WTC11 (cell line): ENCODE data around the gene PLPP7. TPM values are rescaled to one million over a fixed set of nuclear protein-coding genes. Genes with fewer than 3 reads are reported as not detected.

ENCODE experiments used
- ATAC-seq: fragments of 200-7000 bp; cut with Tn5 transposase; 2 replicates; pipeline ENCODE4 v1.10.0; 2021; ENCODE audit warnings: mild to moderate bottlenecking, moderate library complexity
- CTCF ChIA-PET: fragments of 300-600 bp; sonication (Branson Sonifier 250); formaldehyde crosslinking; loops from one replicate; lab custom pipeline; 2021; ENCODE audit warnings: antibody characterized with exemption; lab: Charles Lee
- POLR2A ChIA-PET: fragments of 350-600 bp; sonication (Branson Sonifier 250); formaldehyde crosslinking; loops from one replicate; lab custom pipeline; 2021; ENCODE audit warnings: antibody characterized with exemption; lab: Charles Lee
- DNase-seq: peaks from one replicate; pipeline ENCODE4 v3.0.0; 2021; ENCODE audit warnings: low spot score
- H3K27ac Mint-ChIP-seq: 2 replicates; pipeline ENCODE4 v1.8.0; 2021; ENCODE audit warnings: mixed read lengths
- H3K27me3 Mint-ChIP-seq: 2 replicates; pipeline ENCODE4 v1.8.0; 2021; ENCODE audit warnings: low read depth, mild to moderate bottlenecking, moderate library complexity, mixed read lengths
- H3K36me3 Mint-ChIP-seq: 2 replicates; pipeline ENCODE4 v1.8.0; 2021; ENCODE audit warnings: mixed read lengths
- H3K4me1 Mint-ChIP-seq: 2 replicates; pipeline ENCODE4 v1.8.0; 2022; ENCODE audit warnings: mixed read lengths
- H3K4me3 Mint-ChIP-seq: 2 replicates; pipeline ENCODE4 v1.8.0; 2021; ENCODE audit warnings: mild to moderate bottlenecking, moderate library complexity, mixed read lengths
- H3K9me3 Mint-ChIP-seq: 2 replicates; pipeline ENCODE4 v1.8.0; 2021; ENCODE audit warnings: mixed read lengths
- ELF4 ChIP-seq: sonication (generic); formaldehyde crosslinking; IDR thresholded peaks from 2 replicates; pipeline ENCODE4 v1.8.1; 2022; ENCODE audit warnings: low read depth, mild to moderate bottlenecking, moderate library complexity, missing genetic modification reagents
- EMX1 ChIP-seq: fragments of 250-450 bp; sonication (Bioruptor Pico); IDR thresholded peaks from 2 replicates; pipeline ENCODE4 v1.8.0; 2021; ENCODE audit warnings: mild to moderate bottlenecking
- ESRRA ChIP-seq: sonication (generic); formaldehyde crosslinking; IDR thresholded peaks from 2 replicates; pipeline ENCODE4 v1.8.1; 2022; ENCODE audit warnings: mild to moderate bottlenecking, missing genetic modification reagents, borderline replicate concordance
- ETV6 ChIP-seq: sonication (generic); formaldehyde crosslinking; IDR thresholded peaks from 2 replicates; pipeline ENCODE4 v1.8.1; 2022; ENCODE audit warnings: mild to moderate bottlenecking, missing genetic modification reagents
- FOXP1 ChIP-seq: sonication (generic); formaldehyde crosslinking; IDR thresholded peaks from 2 replicates; pipeline ENCODE4 v1.8.0; 2022; ENCODE audit warnings: missing genetic modification reagents, mild to moderate bottlenecking, moderate library complexity, borderline replicate concordance
- HMGA2 ChIP-seq: fragments of 250-450 bp; sonication (Bioruptor Pico); IDR thresholded peaks from 2 replicates; pipeline ENCODE4 v1.4.0; 2021; ENCODE audit warnings: mild to moderate bottlenecking, moderate library complexity
- JAZF1 ChIP-seq: fragments of 250-450 bp; sonication (Bioruptor Pico); IDR thresholded peaks from 2 replicates; pipeline ENCODE4 v1.9.0; 2021; ENCODE audit warnings: moderate library complexity, mild to moderate bottlenecking, inconsistent platforms
- NFE2L1 ChIP-seq: sonication (generic); formaldehyde crosslinking; IDR thresholded peaks from 2 replicates; pipeline ENCODE4 v1.8.1; 2023; ENCODE audit warnings: missing genetic modification reagents
- NFYB ChIP-seq: sonication (generic); formaldehyde crosslinking; conservative IDR thresholded peaks from 2 replicates; pipeline ENCODE4 v1.8.0; 2022; ENCODE audit warnings: low read depth, missing genetic modification reagents
- NR3C1 ChIP-seq: sonication (generic); formaldehyde crosslinking; conservative IDR thresholded peaks from 2 replicates; pipeline ENCODE4 v1.8.1; 2023; ENCODE audit warnings: low read depth, mild to moderate bottlenecking, missing genetic modification reagents
- PRRX2 ChIP-seq: fragments of 250-450 bp; sonication (Bioruptor Pico); IDR thresholded peaks from 2 replicates; pipeline ENCODE4 v1.8.0; 2021; ENCODE audit warnings: mild to moderate bottlenecking
- RELA ChIP-seq: sonication (generic); formaldehyde crosslinking; IDR thresholded peaks from 2 replicates; pipeline ENCODE4 v1.8.1; 2022; ENCODE audit warnings: missing genetic modification reagents, mild to moderate bottlenecking, borderline replicate concordance
- SOX15 ChIP-seq: fragments of 250-450 bp; sonication (Bioruptor Pico); IDR thresholded peaks from 2 replicates; pipeline ENCODE4 v1.9.0; 2021; ENCODE audit warnings: mild to moderate bottlenecking
- TCF7 ChIP-seq: sonication (generic); formaldehyde crosslinking; IDR thresholded peaks from 2 replicates; pipeline ENCODE4 v1.8.0; 2022; ENCODE audit warnings: mild to moderate bottlenecking, low read depth, missing genetic modification reagents, moderate library complexity
- TP53 ChIP-seq: sonication (generic); formaldehyde crosslinking; IDR thresholded peaks from 2 replicates; pipeline ENCODE4 v1.8.1; 2023; ENCODE audit warnings: mild to moderate bottlenecking, missing genetic modification reagents
- ZNF232 ChIP-seq: sonication (generic); formaldehyde crosslinking; IDR thresholded peaks from 2 replicates; pipeline ENCODE4 v1.8.0; 2022; ENCODE audit warnings: mild to moderate bottlenecking, missing genetic modification reagents
- ZNF263 ChIP-seq: sonication (generic); formaldehyde crosslinking; IDR thresholded peaks from 2 replicates; pipeline ENCODE4 v1.8.1; 2022; ENCODE audit warnings: low read depth, mild to moderate bottlenecking, moderate library complexity, missing genetic modification reagents
- total RNA-seq: library from RNA; stranded (reverse); gene quantifications from 3 replicates; pipeline ENCODE4 v1.2.3, GENCODE V29; 2021
- TF ChIP-seq, protein P1 (sequence below): sonication (generic); formaldehyde crosslinking; conservative IDR thresholded peaks from 2 replicates; pipeline ENCODE4 v1.8.1; 2023; ENCODE audit warnings: mild to moderate bottlenecking, low read depth, missing genetic modification reagents, moderate library complexity
- TF ChIP-seq, protein P2 (sequence below): sonication (generic); formaldehyde crosslinking; IDR thresholded peaks from 2 replicates; pipeline ENCODE4 v1.8.1; 2023; ENCODE audit warnings: mild to moderate bottlenecking, moderate library complexity, missing genetic modification reagents
- TF ChIP-seq, protein P3 (sequence below): fragments of 250-450 bp; sonication (Bioruptor Pico); IDR thresholded peaks from 2 replicates; pipeline ENCODE4 v1.9.0; 2021; ENCODE audit warnings: moderate library complexity, mild to moderate bottlenecking, inconsistent platforms, borderline replicate concordance
- TF ChIP-seq, protein P4 (sequence below): sonication (generic); formaldehyde crosslinking; IDR thresholded peaks from 2 replicates; pipeline ENCODE4 v1.8.0; 2023; ENCODE audit warnings: missing genetic modification reagents
- TF ChIP-seq, protein P5 (sequence below): sonication (generic); formaldehyde crosslinking; IDR thresholded peaks from 2 replicates; pipeline ENCODE4 v1.8.0; 2022; ENCODE audit warnings: mild to moderate bottlenecking, missing genetic modification reagents
- TF ChIP-seq, protein P6 (sequence below): sonication (generic); formaldehyde crosslinking; IDR thresholded peaks from 2 replicates; pipeline ENCODE4 v1.8.1; 2023; ENCODE audit warnings: mild to moderate bottlenecking, missing genetic modification reagents
- TF ChIP-seq, protein P7 (sequence below): fragments of 250-450 bp; sonication (Bioruptor Pico); IDR thresholded peaks from 2 replicates; pipeline ENCODE4 v1.9.0; 2021; ENCODE audit warnings: mild to moderate bottlenecking
- TF ChIP-seq, protein P8 (sequence below): sonication (generic); formaldehyde crosslinking; IDR thresholded peaks from 2 replicates; pipeline ENCODE4 v1.8.1; 2023; ENCODE audit warnings: mild to moderate bottlenecking, missing genetic modification reagents, moderate library complexity

Gene PLPP7
- total RNA-seq, 1 experiment from 2014 or later: 4.2 TPM

DNA sequence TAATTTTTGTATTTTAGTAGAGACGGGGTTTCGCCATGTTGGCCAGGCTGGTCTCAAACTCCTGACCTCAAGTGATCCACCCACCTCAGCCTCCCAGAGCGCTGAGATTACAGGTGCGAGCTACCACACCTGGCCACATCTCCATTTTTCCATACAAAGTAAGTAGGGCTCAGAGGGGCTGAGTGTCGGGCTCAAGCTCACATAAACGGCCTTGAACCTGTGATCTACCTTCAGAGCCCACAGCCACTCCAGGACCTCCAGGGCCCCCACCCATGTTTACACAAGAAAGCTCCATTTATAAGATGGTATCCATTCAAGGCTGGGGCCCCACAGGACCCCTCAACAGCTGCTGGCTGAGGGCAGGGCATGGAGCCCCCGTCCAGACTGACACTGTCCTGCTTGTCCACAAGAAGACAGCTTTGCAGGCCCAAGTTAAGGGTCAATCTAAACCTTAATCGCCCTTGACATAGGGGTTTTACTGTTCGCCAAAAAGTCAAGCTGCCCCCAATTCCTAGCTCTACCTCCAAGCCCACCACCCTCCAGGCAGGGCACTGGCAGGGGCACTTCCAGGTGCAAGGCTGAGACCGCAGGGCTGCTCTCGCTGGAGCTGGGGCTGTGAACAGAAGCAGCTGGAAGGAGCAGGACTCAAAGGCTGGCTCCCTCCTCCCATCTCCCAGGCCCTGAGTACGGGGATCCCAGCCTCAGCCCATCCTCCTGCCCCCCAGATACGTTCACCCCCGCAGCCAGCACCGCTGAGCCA is 32.1 kb upstream of the PLPP7 start:
- H3K27me3 Mint-ChIP-seq: no peaks in the 10 kb centered on the region
- POLR2A ChIA-PET: interaction anchor here (0.9 kb wide), 1 partner anchor 79 kb away, joined by 3 read pairs; no protein-coding TSS in a partner anchor
- no peak for TF ChIP-seq NFE2L1
- no peak for TF ChIP-seq JAZF1
- TF ChIP-seq, protein P1, sequence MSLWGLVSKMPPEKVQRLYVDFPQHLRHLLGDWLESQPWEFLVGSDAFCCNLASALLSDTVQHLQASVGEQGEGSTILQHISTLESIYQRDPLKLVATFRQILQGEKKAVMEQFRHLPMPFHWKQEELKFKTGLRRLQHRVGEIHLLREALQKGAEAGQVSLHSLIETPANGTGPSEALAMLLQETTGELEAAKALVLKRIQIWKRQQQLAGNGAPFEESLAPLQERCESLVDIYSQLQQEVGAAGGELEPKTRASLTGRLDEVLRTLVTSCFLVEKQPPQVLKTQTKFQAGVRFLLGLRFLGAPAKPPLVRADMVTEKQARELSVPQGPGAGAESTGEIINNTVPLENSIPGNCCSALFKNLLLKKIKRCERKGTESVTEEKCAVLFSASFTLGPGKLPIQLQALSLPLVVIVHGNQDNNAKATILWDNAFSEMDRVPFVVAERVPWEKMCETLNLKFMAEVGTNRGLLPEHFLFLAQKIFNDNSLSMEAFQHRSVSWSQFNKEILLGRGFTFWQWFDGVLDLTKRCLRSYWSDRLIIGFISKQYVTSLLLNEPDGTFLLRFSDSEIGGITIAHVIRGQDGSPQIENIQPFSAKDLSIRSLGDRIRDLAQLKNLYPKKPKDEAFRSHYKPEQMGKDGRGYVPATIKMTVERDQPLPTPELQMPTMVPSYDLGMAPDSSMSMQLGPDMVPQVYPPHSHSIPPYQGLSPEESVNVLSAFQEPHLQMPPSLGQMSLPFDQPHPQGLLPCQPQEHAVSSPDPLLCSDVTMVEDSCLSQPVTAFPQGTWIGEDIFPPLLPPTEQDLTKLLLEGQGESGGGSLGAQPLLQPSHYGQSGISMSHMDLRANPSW (CRISPR knock-in tag): no peak
- TF ChIP-seq, protein P2, sequence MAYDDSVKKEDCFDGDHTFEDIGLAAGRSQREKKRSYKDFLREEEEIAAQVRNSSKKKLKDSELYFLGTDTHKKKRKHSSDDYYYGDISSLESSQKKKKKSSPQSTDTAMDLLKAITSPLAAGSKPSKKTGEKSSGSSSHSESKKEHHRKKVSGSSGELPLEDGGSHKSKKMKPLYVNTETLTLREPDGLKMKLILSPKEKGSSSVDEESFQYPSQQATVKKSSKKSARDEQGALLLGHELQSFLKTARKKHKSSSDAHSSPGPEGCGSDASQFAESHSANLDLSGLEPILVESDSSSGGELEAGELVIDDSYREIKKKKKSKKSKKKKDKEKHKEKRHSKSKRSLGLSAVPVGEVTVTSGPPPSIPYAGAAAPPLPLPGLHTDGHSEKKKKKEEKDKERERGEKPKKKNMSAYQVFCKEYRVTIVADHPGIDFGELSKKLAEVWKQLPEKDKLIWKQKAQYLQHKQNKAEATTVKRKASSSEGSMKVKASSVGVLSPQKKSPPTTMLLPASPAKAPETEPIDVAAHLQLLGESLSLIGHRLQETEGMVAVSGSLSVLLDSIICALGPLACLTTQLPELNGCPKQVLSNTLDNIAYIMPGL (CRISPR knock-in tag): no peak
- TF ChIP-seq NR3C1 (CRISPR knock-in tag): no peak
- TF ChIP-seq, protein P3, sequence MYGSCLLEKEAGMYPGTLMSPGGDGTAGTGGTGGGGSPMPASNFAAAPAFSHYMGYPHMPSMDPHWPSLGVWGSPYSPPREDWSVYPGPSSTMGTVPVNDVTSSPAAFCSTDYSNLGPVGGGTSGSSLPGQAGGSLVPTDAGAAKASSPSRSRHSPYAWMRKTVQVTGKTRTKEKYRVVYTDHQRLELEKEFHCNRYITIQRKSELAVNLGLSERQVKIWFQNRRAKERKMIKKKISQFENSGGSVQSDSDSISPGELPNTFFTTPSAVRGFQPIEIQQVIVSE: no peak
- no peak for TF ChIP-seq EMX1 (CRISPR knock-in tag)
- TF ChIP-seq, protein P4, sequence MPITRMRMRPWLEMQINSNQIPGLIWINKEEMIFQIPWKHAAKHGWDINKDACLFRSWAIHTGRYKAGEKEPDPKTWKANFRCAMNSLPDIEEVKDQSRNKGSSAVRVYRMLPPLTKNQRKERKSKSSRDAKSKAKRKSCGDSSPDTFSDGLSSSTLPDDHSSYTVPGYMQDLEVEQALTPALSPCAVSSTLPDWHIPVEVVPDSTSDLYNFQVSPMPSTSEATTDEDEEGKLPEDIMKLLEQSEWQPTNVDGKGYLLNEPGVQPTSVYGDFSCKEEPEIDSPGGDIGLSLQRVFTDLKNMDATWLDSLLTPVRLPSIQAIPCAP (CRISPR knock-in tag): no peak
- no peak for TF ChIP-seq NFYB (CRISPR knock-in tag)
- no peak for TF ChIP-seq ZNF232 (CRISPR knock-in tag)
- TF ChIP-seq ZNF263 (CRISPR knock-in tag): no peak
- no peak for TF ChIP-seq SOX15 (CRISPR knock-in tag)
- no peak overlapping the region for H3K27ac Mint-ChIP-seq
- ATAC-seq (no peak), DNase-seq (no peak)
- H3K4me1 Mint-ChIP-seq: peaks cover 9% of the 10 kb centered on the region
- CTCF ChIA-PET: interaction anchor here (0.6 to 3.2 kb wide), 6 partner anchors 14 to 211 kb away, joined by 3 to 51 read pairs (median 6); partner anchors contain the start of gene FAM78A
- H3K9me3 Mint-ChIP-seq: no peaks in the 10 kb centered on the region
- H3K36me3 Mint-ChIP-seq: no peaks in the 10 kb centered on the region
- H3K4me3 Mint-ChIP-seq: no peak overlapping the region

DNA sequence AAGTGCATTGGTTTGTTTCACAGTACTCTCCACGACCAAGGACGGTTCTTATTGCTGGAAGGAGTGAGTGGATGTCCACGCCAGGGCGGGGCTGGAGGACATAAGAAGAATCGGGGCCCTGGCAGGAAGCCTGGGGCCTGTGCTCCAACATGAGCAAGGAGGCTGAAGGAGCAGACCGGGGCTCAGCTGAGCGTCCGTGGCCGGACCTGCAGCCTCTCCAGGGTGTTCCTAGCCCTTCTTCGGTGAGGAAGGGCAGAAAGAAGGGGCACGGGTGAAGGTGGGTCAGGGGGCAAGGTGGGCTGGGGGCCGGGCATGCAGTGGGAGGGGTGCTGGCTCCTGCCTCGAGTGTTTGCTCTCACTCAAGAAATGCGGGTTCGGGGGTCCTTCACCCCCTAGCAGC is 31.3 kb upstream of the PLPP7 start:
- Mint-ChIP-seq H3K27ac (no peak overlapping the region; the same call in 1 of the 2 replicates), H3K4me3 (no peak overlapping the region), H3K9me3 (no peaks in the 10 kb centered on the region), H3K4me1 (peaks cover 9% of the 10 kb centered on the region), H3K27me3 (no peaks in the 10 kb centered on the region), H3K36me3 (no peaks in the 10 kb centered on the region)
- DNase-seq (no peak), ATAC-seq (no peak)
- CTCF ChIA-PET: interaction anchor here (1.6 to 3.2 kb wide), 3 partner anchors 13 to 77 kb away, joined by 9 to 51 read pairs (median 10); partner anchors contain the start of gene FAM78A
- POLR2A ChIA-PET: no interaction called here
- no peak for TF ChIP-seq NR3C1 (CRISPR knock-in tag)
- TF ChIP-seq, protein P5, sequence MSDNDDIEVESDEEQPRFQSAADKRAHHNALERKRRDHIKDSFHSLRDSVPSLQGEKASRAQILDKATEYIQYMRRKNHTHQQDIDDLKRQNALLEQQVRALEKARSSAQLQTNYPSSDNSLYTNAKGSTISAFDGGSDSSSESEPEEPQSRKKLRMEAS (CRISPR knock-in tag): no peak
- no peak for TF ChIP-seq FOXP1 (CRISPR knock-in tag)
- no peak for TF ChIP-seq RELA (CRISPR knock-in tag)
- no peak for TF ChIP-seq PRRX2 (CRISPR knock-in tag)
- no peak for TF ChIP-seq ETV6 (CRISPR knock-in tag)
- no peak for TF ChIP-seq TCF7 (CRISPR knock-in tag)
- TF ChIP-seq JAZF1: no peak
- TF ChIP-seq, protein P6, sequence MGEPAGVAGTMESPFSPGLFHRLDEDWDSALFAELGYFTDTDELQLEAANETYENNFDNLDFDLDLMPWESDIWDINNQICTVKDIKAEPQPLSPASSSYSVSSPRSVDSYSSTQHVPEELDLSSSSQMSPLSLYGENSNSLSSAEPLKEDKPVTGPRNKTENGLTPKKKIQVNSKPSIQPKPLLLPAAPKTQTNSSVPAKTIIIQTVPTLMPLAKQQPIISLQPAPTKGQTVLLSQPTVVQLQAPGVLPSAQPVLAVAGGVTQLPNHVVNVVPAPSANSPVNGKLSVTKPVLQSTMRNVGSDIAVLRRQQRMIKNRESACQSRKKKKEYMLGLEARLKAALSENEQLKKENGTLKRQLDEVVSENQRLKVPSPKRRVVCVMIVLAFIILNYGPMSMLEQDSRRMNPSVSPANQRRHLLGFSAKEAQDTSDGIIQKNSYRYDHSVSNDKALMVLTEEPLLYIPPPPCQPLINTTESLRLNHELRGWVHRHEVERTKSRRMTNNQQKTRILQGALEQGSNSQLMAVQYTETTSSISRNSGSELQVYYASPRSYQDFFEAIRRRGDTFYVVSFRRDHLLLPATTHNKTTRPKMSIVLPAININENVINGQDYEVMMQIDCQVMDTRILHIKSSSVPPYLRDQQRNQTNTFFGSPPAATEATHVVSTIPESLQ (CRISPR knock-in tag): no peak
- no peak for TF ChIP-seq ELF4
- no peak for TF ChIP-seq ZNF263 (CRISPR knock-in tag)
- TF ChIP-seq TP53: no peak
- TF ChIP-seq, protein P7, sequence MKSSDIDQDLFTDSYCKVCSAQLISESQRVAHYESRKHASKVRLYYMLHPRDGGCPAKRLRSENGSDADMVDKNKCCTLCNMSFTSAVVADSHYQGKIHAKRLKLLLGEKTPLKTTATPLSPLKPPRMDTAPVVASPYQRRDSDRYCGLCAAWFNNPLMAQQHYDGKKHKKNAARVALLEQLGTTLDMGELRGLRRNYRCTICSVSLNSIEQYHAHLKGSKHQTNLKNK (CRISPR knock-in tag): no peak
- TF ChIP-seq ESRRA (CRISPR knock-in tag): no peak
- TF ChIP-seq, protein P8, sequence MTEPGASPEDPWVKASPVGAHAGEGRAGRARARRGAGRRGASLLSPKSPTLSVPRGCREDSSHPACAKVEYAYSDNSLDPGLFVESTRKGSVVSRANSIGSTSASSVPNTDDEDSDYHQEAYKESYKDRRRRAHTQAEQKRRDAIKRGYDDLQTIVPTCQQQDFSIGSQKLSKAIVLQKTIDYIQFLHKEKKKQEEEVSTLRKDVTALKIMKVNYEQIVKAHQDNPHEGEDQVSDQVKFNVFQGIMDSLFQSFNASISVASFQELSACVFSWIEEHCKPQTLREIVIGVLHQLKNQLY (CRISPR knock-in tag): no peak
- no peak for TF ChIP-seq HMGA2 (CRISPR knock-in tag)
